ELR (cell line): ENCODE data around the gene FABP3.

Experiments
- DNase-seq: peaks from one replicate; pipeline ENCODE4 v3.0.0-alpha.2; 2015; ENCODE audit warnings: low read depth

Gene FABP3

GRCh38 chr1:31371121-31371959 lies 1.5 kb downstream of the FABP3 start:
- DNase-seq, result no peak

- DNase-seq, result no peak
Observed at GRCh38 chr1:31370565-31370964, 2.3 kb downstream of the FABP3 start.

GRCh38 chr1:31370021-31370420 lies 2.9 kb downstream of the FABP3 start:
- no peak for DNase-seq

- no peak for DNase-seq
Observed at GRCh38 chr1:31368611-31369107, 4.2 kb downstream of the FABP3 start.

- no peak for DNase-seq
Observed at GRCh38 chr1:31366796-31367195, 6.1 kb downstream of the FABP3 start.

- no peak for DNase-seq
Observed at GRCh38 chr1:31364561-31365250, 8.2 kb downstream of the FABP3 start.

GRCh38 chr1:31362032-31362431 lies 10.8 kb downstream of the FABP3 start:
- DNase-seq, result no peak

GRCh38 chr1:31361607-31362006 lies 11.3 kb downstream of the FABP3 start:
- no peak for DNase-seq

- DNase-seq, result no peak
Observed at GRCh38 chr1:31356427-31356826, 16.4 kb downstream of the FABP3 start.

- no peak for DNase-seq
Observed at GRCh38 chr1:31354283-31354682, 18.6 kb downstream of the FABP3 start.

- no peak for DNase-seq
Observed at GRCh38 chr1:31348449-31348848, 24.4 kb downstream of the FABP3 start.

- DNase-seq, result no peak
Observed at GRCh38 chr1:31346785-31347184, 26.1 kb downstream of the FABP3 start.

- no peak for DNase-seq
Observed at GRCh38 chr1:31345635-31346034, 27.2 kb downstream of the FABP3 start.

GRCh38 chr1:31344503-31344902 lies 28.4 kb downstream of the FABP3 start:
- DNase-seq, result no peak

- DNase-seq, result no peak
Observed at GRCh38 chr1:31336687-31337467, 36.0 kb downstream of the FABP3 start.

- DNase-seq, result peak; percentile 54
Observed at GRCh38 chr1:31335007-31335406, 37.9 kb downstream of the FABP3 start.

GRCh38 chr1:31327381-31327780 lies 45.5 kb downstream of the FABP3 start:
- no peak for DNase-seq

GRCh38 chr1:31326461-31326860 lies 46.4 kb downstream of the FABP3 start:
- DNase-seq, result no peak

- no peak for DNase-seq
Observed at GRCh38 chr1:31324992-31325391, 47.9 kb downstream of the FABP3 start.

GRCh38 chr1:31324093-31324492 lies 48.8 kb downstream of the FABP3 start:
- no peak for DNase-seq

GRCh38 chr1:31318146-31318545 lies 54.7 kb downstream of the FABP3 start:
- DNase-seq, result no peak

- no peak for DNase-seq
Observed at GRCh38 chr1:31315902-31316301, 57.0 kb downstream of the FABP3 start.
